Peyer's patch (tissue), 4 donors: Measurements from ENCODE around the gene KIAA1671.

Experiments
- POLR2A ChIP-seq, 2 donors: fragments of 450-650 bp; IDR thresholded peaks; one replicate each; pipeline ENCODE4 v1.5.1; 2017; ENCODE audit warnings: antibody characterized with exemption in 2 of 2, mild to moderate bottlenecking in 2 of 2, moderate library complexity in 2 of 2
- TF ChIP-seq, protein P1 (sequence below), 6 experiments: fragments of 450-650 bp in 4 of 6; fragments of 200-600 bp in 2 of 6; sonication (generic) in 1 of 6; IDR thresholded peaks; one replicate each; pipeline ENCODE4 v1.5.1; 2017 to 2019; ENCODE audit warnings: antibody characterized with exemption in 6 of 6, mild to moderate bottlenecking in 3 of 6, moderate library complexity in 1 of 6

DNA sequence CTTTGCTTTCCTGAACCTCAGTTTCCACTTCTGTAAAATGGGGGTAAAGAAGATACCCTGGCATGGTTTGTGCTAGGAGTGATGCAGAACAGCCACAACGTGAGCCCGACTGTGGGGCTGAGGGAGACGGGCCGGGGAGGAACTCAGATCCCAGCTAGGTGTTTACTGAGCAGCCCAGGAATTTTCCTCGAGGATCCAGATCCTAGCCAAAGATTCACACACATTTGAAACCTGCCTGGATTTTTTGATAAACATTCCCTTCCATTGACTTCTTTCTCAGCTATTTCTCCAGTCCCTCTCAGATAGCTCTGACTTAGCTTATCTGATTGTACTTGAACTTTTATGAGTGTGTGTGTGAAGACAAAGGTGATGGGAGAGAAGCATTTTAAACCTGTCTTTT, 98.0 kb downstream of the KIAA1671 start:
- no peak for TF ChIP-seq POLR2A (IDR thresholded peaks at IDR 0.05)
- TF ChIP-seq, protein P1, sequence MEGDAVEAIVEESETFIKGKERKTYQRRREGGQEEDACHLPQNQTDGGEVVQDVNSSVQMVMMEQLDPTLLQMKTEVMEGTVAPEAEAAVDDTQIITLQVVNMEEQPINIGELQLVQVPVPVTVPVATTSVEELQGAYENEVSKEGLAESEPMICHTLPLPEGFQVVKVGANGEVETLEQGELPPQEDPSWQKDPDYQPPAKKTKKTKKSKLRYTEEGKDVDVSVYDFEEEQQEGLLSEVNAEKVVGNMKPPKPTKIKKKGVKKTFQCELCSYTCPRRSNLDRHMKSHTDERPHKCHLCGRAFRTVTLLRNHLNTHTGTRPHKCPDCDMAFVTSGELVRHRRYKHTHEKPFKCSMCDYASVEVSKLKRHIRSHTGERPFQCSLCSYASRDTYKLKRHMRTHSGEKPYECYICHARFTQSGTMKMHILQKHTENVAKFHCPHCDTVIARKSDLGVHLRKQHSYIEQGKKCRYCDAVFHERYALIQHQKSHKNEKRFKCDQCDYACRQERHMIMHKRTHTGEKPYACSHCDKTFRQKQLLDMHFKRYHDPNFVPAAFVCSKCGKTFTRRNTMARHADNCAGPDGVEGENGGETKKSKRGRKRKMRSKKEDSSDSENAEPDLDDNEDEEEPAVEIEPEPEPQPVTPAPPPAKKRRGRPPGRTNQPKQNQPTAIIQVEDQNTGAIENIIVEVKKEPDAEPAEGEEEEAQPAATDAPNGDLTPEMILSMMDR (IDR thresholded peaks at IDR 0.05): no peak
